Keratinocyte (primary cell): ENCODE data around the gene FGF8. TPM values are rescaled to one million over a fixed set of nuclear protein-coding genes. Genes with fewer than 3 reads are reported as not detected.

ENCODE experiments used
- DNase-seq: peaks from one replicate; pipeline ENCODE4 v3.0.0-alpha.2; 2011; ENCODE audit warnings: low read depth, missing footprints, low spot score
- FAIRE-seq: peaks from 2 replicates; lab custom pipeline; 2011; peaks lifted over from hg19 to GRCh38; lab: Jason Lieb, UNC
- H2AFZ ChIP-seq: 2 replicates; pipeline ENCODE4 v1.6.0; 2012; ENCODE audit warnings: low read length, control low read depth, inconsistent platforms; ENCODE audit not compliant: control insufficient read depth
- H3K27ac ChIP-seq: 2 replicates; pipeline ENCODE4 v1.5.1; 2011; ENCODE audit warnings: low read length; ENCODE audit not compliant: control insufficient read depth, insufficient read depth
- H3K27me3 ChIP-seq: 3 replicates; pipeline ENCODE4 v1.6.0; 2011; ENCODE audit warnings: low read length; ENCODE audit not compliant: control insufficient read depth, insufficient read depth; ENCODE audit errors: extremely low read depth
- H3K36me3 ChIP-seq, 2 experiments: 2 replicates in 1 of 2; 3 replicates in 1 of 2; pipeline ENCODE4 v1.5.1; 2011; ENCODE audit warnings: low read length in 2 of 2, mild to moderate bottlenecking in 1 of 2; ENCODE audit not compliant: control insufficient read depth in 2 of 2, insufficient read depth in 2 of 2; ENCODE audit errors: extremely low read depth in 1 of 2
- H3K4me1 ChIP-seq: 3 replicates; pipeline ENCODE4 v1.5.1; 2011; ENCODE audit warnings: low read length; ENCODE audit not compliant: control insufficient read depth, insufficient read depth; ENCODE audit errors: extremely low read depth
- H3K4me2 ChIP-seq: 3 replicates; pipeline ENCODE4 v1.6.0; 2011; ENCODE audit warnings: low read depth, low read length; ENCODE audit not compliant: control insufficient read depth, insufficient read depth; ENCODE audit errors: extremely low read depth
- H3K4me3 ChIP-seq, 3 experiments: fragments of 200-600 bp in 1 of 3; sonication (generic) in 1 of 3; 2 replicates in 2 of 3; 3 replicates in 1 of 3; pipeline ENCODE4 v1.5.1; 2011 to 2016; ENCODE audit warnings: low read length in 3 of 3, mild to moderate bottlenecking in 3 of 3, control low read depth in 2 of 3, inconsistent platforms in 1 of 3, low read depth in 1 of 3, mixed read lengths in 1 of 3, mixed run types in 1 of 3, moderate library complexity in 1 of 3; ENCODE audit not compliant: control insufficient read depth in 2 of 3, insufficient read depth in 2 of 3; ENCODE audit errors: extremely low read depth in 1 of 3
- H3K79me2 ChIP-seq: 2 replicates; pipeline ENCODE4 v1.6.0; 2012; ENCODE audit warnings: low read length; ENCODE audit not compliant: control insufficient read depth, insufficient read depth
- H3K9ac ChIP-seq: 3 replicates; pipeline ENCODE4 v1.6.0; 2011; ENCODE audit warnings: low read length; ENCODE audit not compliant: control insufficient read depth, insufficient read depth; ENCODE audit errors: extremely low read depth
- H3K9me1 ChIP-seq: 3 replicates; pipeline ENCODE4 v1.6.0; 2011; ENCODE audit warnings: low read length; ENCODE audit not compliant: control insufficient read depth, insufficient read depth; ENCODE audit errors: extremely low read depth
- H3K9me3 ChIP-seq: 2 replicates; pipeline ENCODE4 v1.5.1; 2012; ENCODE audit warnings: low read depth, low read length; ENCODE audit not compliant: control insufficient read depth
- H4K20me1 ChIP-seq: 3 replicates; pipeline ENCODE4 v1.6.0; 2011; ENCODE audit warnings: low read length; ENCODE audit not compliant: control insufficient read depth, insufficient read depth; ENCODE audit errors: extremely low read depth
- EZH2 ChIP-seq: IDR thresholded peaks from one replicate; pipeline ENCODE4 v1.6.1; 2012; ENCODE audit warnings: inconsistent platforms, mild to moderate bottlenecking, low read length, moderate library complexity
- dilution Hi-C: fragments of 300-500 bp; cut with MboI; formaldehyde crosslinking; loops from one replicate; pipeline ENCODE4 v1.7.0; 2020; ENCODE audit warnings: low sequenced_read_pairs; ENCODE audit not compliant: extremely low pct_ligation_motif_present
- polyA plus RNA-seq, 5 experiments: library from polyadenylated mRNA; depleted of rRNA in 3 of 5; stranded (reverse) in 3 of 5; stranded (forward) in 1 of 5; unstranded in 1 of 5; fragments of >200 nt; gene quantifications; 1 replicate in 1 of 5; 2 replicates in 3 of 5; 3 replicates in 1 of 5; pipeline versions ENCODE4 v1.2.1 to v1.2.3, GENCODE V29; 2011 to 2012; ENCODE audit warnings: missing spikeins in 2 of 5, low read depth in 1 of 5, low replicate concordance in 1 of 5
- TF ChIP-seq, protein P1 (sequence below), 3 experiments: IDR thresholded peaks in 1 of 3; conservative IDR thresholded peaks in 1 of 3; optimal IDR thresholded peaks in 1 of 3; 2 replicates in 2 of 3; 3 replicates in 1 of 3; pipeline versions ENCODE3 to v1.5.1; 2011; ENCODE audit warnings: low read length in 3 of 3, mild to moderate bottlenecking in 3 of 3, moderate library complexity in 2 of 3, control low read depth in 1 of 3, inconsistent platforms in 1 of 3; ENCODE audit not compliant: insufficient read depth in 2 of 3; ENCODE audit errors: extremely low read depth in 1 of 3

Gene FGF8
- polyA plus RNA-seq, 1 donor (not counting 4 experiments of a cell fraction or from before 2014, with no cell fraction given) = not detected

GRCh38 chr10:101720606-101721230, 55.2 kb downstream of the FGF8 start:
- no peaks in the 10 kb centered on the region for H3K27me3 ChIP-seq
- H3K9me3 ChIP-seq = no peaks in the 10 kb centered on the region
- no peak overlapping the region for H3K9ac ChIP-seq
- no peak overlapping the region for H3K4me3 ChIP-seq
- no peak overlapping the region for H2AFZ ChIP-seq
- H3K4me1 ChIP-seq = peaks cover 3% of the 10 kb centered on the region
- FAIRE-seq = no peak
- no peak for TF ChIP-seq EZH2
- TF ChIP-seq, protein P1, sequence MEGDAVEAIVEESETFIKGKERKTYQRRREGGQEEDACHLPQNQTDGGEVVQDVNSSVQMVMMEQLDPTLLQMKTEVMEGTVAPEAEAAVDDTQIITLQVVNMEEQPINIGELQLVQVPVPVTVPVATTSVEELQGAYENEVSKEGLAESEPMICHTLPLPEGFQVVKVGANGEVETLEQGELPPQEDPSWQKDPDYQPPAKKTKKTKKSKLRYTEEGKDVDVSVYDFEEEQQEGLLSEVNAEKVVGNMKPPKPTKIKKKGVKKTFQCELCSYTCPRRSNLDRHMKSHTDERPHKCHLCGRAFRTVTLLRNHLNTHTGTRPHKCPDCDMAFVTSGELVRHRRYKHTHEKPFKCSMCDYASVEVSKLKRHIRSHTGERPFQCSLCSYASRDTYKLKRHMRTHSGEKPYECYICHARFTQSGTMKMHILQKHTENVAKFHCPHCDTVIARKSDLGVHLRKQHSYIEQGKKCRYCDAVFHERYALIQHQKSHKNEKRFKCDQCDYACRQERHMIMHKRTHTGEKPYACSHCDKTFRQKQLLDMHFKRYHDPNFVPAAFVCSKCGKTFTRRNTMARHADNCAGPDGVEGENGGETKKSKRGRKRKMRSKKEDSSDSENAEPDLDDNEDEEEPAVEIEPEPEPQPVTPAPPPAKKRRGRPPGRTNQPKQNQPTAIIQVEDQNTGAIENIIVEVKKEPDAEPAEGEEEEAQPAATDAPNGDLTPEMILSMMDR (optimal IDR thresholded peaks at IDR 0.05 in 1 of 3, IDR thresholded peaks at IDR 0.05 in 1 of 3, conservative IDR thresholded peaks at IDR 0.05 in 1 of 3; ENCODE audit: extremely low read depth in 1 of 3, insufficient read depth in 2 of 3, low read length in 3 of 3) = no peak
- DNase-seq = no peak
- dilution Hi-C loops = no loop called here
- no peak overlapping the region for H3K4me2 ChIP-seq
- no peak overlapping the region for H3K27ac ChIP-seq
- no peaks in the 10 kb centered on the region for H3K36me3 ChIP-seq
- H3K79me2 ChIP-seq = no peaks in the 10 kb centered on the region
- no peaks in the 10 kb centered on the region for H3K9me1 ChIP-seq
- no peaks in the 10 kb centered on the region for H4K20me1 ChIP-seq

Other genes starting within 250 kb of the FGF8 start
- gene POLL, start 187.9 kb downstream of the FGF8 start, polyA plus RNA-seq = 11.6 to 18.6 TPM (median 11.9 TPM) in 3 replicates
- 43.3 to 58.1 TPM (median 57.9 TPM) in 3 replicates for gene DPCD, start 187.8 kb downstream of the FGF8 start, polyA plus RNA-seq
- 22.3 to 25.4 TPM (median 23.7 TPM) in 3 replicates for gene FBXW4, start 80.9 kb downstream of the FGF8 start, polyA plus RNA-seq
- 71.6 to 87.7 TPM (median 77.2 TPM) in 3 replicates for gene NPM3, start 7.3 kb upstream of the FGF8 start, polyA plus RNA-seq
- gene OGA, start 42.3 kb upstream of the FGF8 start, polyA plus RNA-seq = 47.0 to 104 TPM (median 67.2 TPM) in 3 replicates
- 0.17 to 0.71 TPM (median 0.41 TPM) in 3 replicates for gene KCNIP2, start 67.7 kb upstream of the FGF8 start, polyA plus RNA-seq